ENCODE measurements around the gene RAPGEFL1. TPM values are rescaled to one million over a fixed set of nuclear protein-coding genes. Genes with fewer than 3 reads are reported as not detected.

The RAPGEFL1 gene
- total and polyA plus RNA-seq, 2 donors (not counting 1 experiment from before 2014, with no cell fraction given) = 3.0 to 5.6 TPM

DNA sequence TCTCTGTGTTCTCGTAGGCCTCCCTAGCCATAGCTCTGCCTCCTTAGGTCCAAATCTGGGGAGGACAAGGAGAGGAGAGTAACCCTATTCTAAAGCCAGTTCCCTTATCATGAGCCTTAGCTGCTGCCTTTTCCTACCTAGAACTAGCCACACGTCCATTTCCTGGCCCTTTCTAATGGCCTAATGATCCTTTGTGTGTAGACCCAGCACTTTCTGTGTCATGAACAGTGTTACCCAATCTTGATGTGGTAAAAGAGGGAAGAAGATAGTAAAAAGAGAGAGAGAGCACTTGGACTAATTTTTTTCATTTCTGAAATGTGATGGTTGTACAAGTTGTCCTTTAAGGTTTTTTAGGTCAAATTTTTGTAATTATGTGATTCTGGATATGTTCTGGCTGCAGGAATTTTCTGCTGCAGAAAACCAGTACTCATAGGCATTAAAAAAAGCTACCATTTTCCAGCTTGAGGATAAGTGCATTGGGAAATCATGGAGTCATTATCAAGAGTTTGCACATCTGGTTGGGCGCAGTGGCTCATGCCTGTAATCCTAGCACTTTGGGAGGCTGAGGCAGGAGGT, 18.7 kb upstream of the RAPGEFL1 start:
- Histone ChIP-seq H4K20me1 (ENCODE audit: control insufficient read depth, insufficient read depth, low read length, poor library complexity, severe bottlenecking) (peaks cover 62% of the 10 kb centered on the region), H3K36me3 (replicated peaks in 1 of 2; ENCODE audit: control extremely low read depth in 1 of 2, control insufficient read depth in 1 of 2, extremely low read depth in 1 of 2, insufficient read depth in 2 of 2, low read length in 1 of 2) (peaks cover 0 to 40% of the 10 kb centered on the region in 2 experiments), H3K79me2 (ENCODE audit: control insufficient read depth, insufficient read depth, low read length) (peaks cover 88% of the 10 kb centered on the region), H3K27ac (ENCODE audit: low read length in 2 of 2) (no peak overlapping the region), H3K4me2 (replicated peaks; ENCODE audit: low read depth, low read length, poor library complexity, severe bottlenecking) (no peak overlapping the region), H3K27me3 (replicated peaks in 1 of 4; ENCODE audit: control extremely low read depth in 1 of 4, control insufficient read depth in 3 of 4, insufficient read depth in 4 of 4, low read length in 3 of 4) (no peaks in the 10 kb centered on the region), H3K9ac (ENCODE audit: low read length) (no peak overlapping the region), H3K4me1 (ENCODE audit: control insufficient read depth in 2 of 2, insufficient read depth in 2 of 2, low read length in 2 of 2) (peaks cover 0 to 3% of the 10 kb centered on the region in 2 donors), H3K9me3 (ENCODE audit: control extremely low read depth in 1 of 3, control insufficient read depth in 2 of 3, insufficient read depth in 1 of 3, low read length in 2 of 3) (no peaks in the 10 kb centered on the region), H2AFZ (ENCODE audit: insufficient read depth, low read depth, low read length, poor library complexity, severe bottlenecking) (no peak overlapping the region), H3K4me3 (ENCODE audit: control extremely low read depth in 1 of 5, extremely low read depth in 1 of 5, insufficient read depth in 1 of 5, low read depth in 2 of 5, low read length in 4 of 5) (no peak overlapping the region)
- no peak for ATAC-seq (ENCODE audit: low read depth)
- H3K27me3 Mint-ChIP-seq = no peaks in the 10 kb centered on the region
- H3K27ac Mint-ChIP-seq = peak overlapping the region; percentile 10
- intact Hi-C loops (cut with micrococcal nuclease) = no loop called here
- peaks cover 15% of the 10 kb centered on the region for H3K4me1 Mint-ChIP-seq
- ChIA-PET POLR2A (interaction anchor here (0.6 kb wide), 1 partner anchor 87 kb away, joined by 3 read pairs; no protein-coding TSS in a partner anchor), CTCF (interaction anchor here (1.0 to 2.3 kb wide), 7 partner anchors 9 to 72 kb away, joined by 3 to 8 read pairs (median 5); no protein-coding TSS in a partner anchor)
- TF ChIP-seq, protein P1, sequence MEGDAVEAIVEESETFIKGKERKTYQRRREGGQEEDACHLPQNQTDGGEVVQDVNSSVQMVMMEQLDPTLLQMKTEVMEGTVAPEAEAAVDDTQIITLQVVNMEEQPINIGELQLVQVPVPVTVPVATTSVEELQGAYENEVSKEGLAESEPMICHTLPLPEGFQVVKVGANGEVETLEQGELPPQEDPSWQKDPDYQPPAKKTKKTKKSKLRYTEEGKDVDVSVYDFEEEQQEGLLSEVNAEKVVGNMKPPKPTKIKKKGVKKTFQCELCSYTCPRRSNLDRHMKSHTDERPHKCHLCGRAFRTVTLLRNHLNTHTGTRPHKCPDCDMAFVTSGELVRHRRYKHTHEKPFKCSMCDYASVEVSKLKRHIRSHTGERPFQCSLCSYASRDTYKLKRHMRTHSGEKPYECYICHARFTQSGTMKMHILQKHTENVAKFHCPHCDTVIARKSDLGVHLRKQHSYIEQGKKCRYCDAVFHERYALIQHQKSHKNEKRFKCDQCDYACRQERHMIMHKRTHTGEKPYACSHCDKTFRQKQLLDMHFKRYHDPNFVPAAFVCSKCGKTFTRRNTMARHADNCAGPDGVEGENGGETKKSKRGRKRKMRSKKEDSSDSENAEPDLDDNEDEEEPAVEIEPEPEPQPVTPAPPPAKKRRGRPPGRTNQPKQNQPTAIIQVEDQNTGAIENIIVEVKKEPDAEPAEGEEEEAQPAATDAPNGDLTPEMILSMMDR (IDR thresholded peaks at IDR 0.05) = no peak
- no peak for TF ChIP-seq EZH2 (IDR thresholded peaks at IDR 0.05; ENCODE audit: borderline replicate concordance, insufficient read depth, low read depth, low read length, poor library complexity, severe bottlenecking)
- no peak for DNase-seq
- 100% methylated on average over 1 of the region's 3 CpGs for WGBS (ENCODE audit: insufficient coverage)
- no peak overlapping the region for H3K4me3 Mint-ChIP-seq
- H3K9me3 Mint-ChIP-seq (ENCODE audit: insufficient read depth) = no peaks in the 10 kb centered on the region

- Histone ChIP-seq H3K9me3 (ENCODE audit: control extremely low read depth in 1 of 3, control insufficient read depth in 2 of 3, insufficient read depth in 1 of 3, low read length in 2 of 3) (no peaks in the 10 kb centered on the region), H3K27me3 (replicated peaks in 1 of 4; ENCODE audit: control extremely low read depth in 1 of 4, control insufficient read depth in 3 of 4, insufficient read depth in 4 of 4, low read length in 3 of 4) (no peaks in the 10 kb centered on the region), H3K4me3 (ENCODE audit: control extremely low read depth in 1 of 5, extremely low read depth in 1 of 5, insufficient read depth in 1 of 5, low read depth in 2 of 5, low read length in 4 of 5) (no peak overlapping the region), H4K20me1 (ENCODE audit: control insufficient read depth, insufficient read depth, low read length, poor library complexity, severe bottlenecking) (peaks cover 61% of the 10 kb centered on the region), H3K36me3 (replicated peaks in 1 of 2; ENCODE audit: control extremely low read depth in 1 of 2, control insufficient read depth in 1 of 2, extremely low read depth in 1 of 2, insufficient read depth in 2 of 2, low read length in 1 of 2) (peaks cover 2 to 47% of the 10 kb centered on the region in 2 experiments), H3K9ac (ENCODE audit: low read length) (no peak overlapping the region), H3K27ac (ENCODE audit: low read length in 2 of 2) (no peak overlapping the region), H3K4me1 (ENCODE audit: control insufficient read depth in 2 of 2, insufficient read depth in 2 of 2, low read length in 2 of 2) (no peaks in the 10 kb centered on the region), H3K4me2 (replicated peaks; ENCODE audit: low read depth, low read length, poor library complexity, severe bottlenecking) (no peak overlapping the region), H3K79me2 (ENCODE audit: control insufficient read depth, insufficient read depth, low read length) (peaks cover 83% of the 10 kb centered on the region), H2AFZ (ENCODE audit: insufficient read depth, low read depth, low read length, poor library complexity, severe bottlenecking) (no peak overlapping the region)
- H3K4me3 Mint-ChIP-seq = no peak overlapping the region
- ChIA-PET CTCF (interaction anchor here (0.5 to 1.2 kb wide), 2 partner anchors 73 to 376 kb away, joined by 3 to 8 read pairs; no protein-coding TSS in a partner anchor), POLR2A (interaction anchor here (0.6 kb wide), 1 partner anchor 88 kb away, joined by 3 read pairs; no protein-coding TSS in a partner anchor)
- TF ChIP-seq EZH2 (IDR thresholded peaks at IDR 0.05; ENCODE audit: borderline replicate concordance, insufficient read depth, low read depth, low read length, poor library complexity, severe bottlenecking) = no peak
- TF ChIP-seq, protein P1 (IDR thresholded peaks at IDR 0.05) = no peak
- no peak overlapping the region for H3K27ac Mint-ChIP-seq
- intact Hi-C loops (cut with micrococcal nuclease) = no loop called here
- no peaks in the 10 kb centered on the region for H3K9me3 Mint-ChIP-seq (ENCODE audit: insufficient read depth)
- no peak for DNase-seq
- H3K4me1 Mint-ChIP-seq = peaks cover 11% of the 10 kb centered on the region
- no peak for ATAC-seq (ENCODE audit: low read depth)
- 92% methylated on average over 2 of the region's 6 CpGs for WGBS (ENCODE audit: insufficient coverage)
- no peaks in the 10 kb centered on the region for H3K27me3 Mint-ChIP-seq
Measured at GRCh38 chr17:40159456-40159855, 17.8 kb upstream of the RAPGEFL1 start.
